H54 (cell line): Measurements from ENCODE around the gene GGA1.

Experiments
- DNase-seq: peaks from one replicate; pipeline ENCODE4 v3.0.0; 2011; ENCODE audit warnings: low spot score, mixed read lengths; ENCODE audit not compliant: insufficient read length
- FAIRE-seq: peaks from 3 replicates; lab custom pipeline; 2011; peaks lifted over from hg19 to GRCh38; lab: Jason Lieb, UNC
- POLR2A ChIP-seq: IDR thresholded peaks from 2 replicates; pipeline ENCODE4 v1.6.1; 2011; ENCODE audit warnings: low read depth, mild to moderate bottlenecking, low read length

The GGA1 gene

GRCh38 chr22:37624876-37625275, 16.2 kb downstream of the GGA1 start:
- DNase-seq (no peak), FAIRE-seq (no peak)
- TF ChIP-seq POLR2A = no peak

- no peak for DNase-seq
- no peak for TF ChIP-seq POLR2A
- no peak for FAIRE-seq
Measured at GRCh38 chr22:37625737-37626136, 17.1 kb downstream of the GGA1 start.

- no peak for TF ChIP-seq POLR2A
- FAIRE-seq (no peak), DNase-seq (no peak)
Measured at GRCh38 chr22:37626144-37626543, 17.5 kb downstream of the GGA1 start.

GRCh38 chr22:37626556-37627075, 18.0 kb downstream of the GGA1 start:
- no peak for TF ChIP-seq POLR2A
- DNase-seq (no peak), FAIRE-seq (no peak)

- TF ChIP-seq POLR2A = no peak
- no peak for FAIRE-seq
- DNase-seq = no peak
Measured at GRCh38 chr22:37627121-37627520, 18.5 kb downstream of the GGA1 start.

GRCh38 chr22:37627545-37627944, 18.9 kb downstream of the GGA1 start:
- no peak for TF ChIP-seq POLR2A
- FAIRE-seq (no peak), DNase-seq (no peak)

- no peak for FAIRE-seq
- no peak for DNase-seq
- TF ChIP-seq POLR2A = no peak
Measured at GRCh38 chr22:37628830-37629229, 20.2 kb downstream of the GGA1 start.

- FAIRE-seq = no peak
- DNase-seq = no peak
- no peak for TF ChIP-seq POLR2A
Measured at GRCh38 chr22:37629928-37630327, 21.3 kb downstream of the GGA1 start.

GRCh38 chr22:37630839-37631435, 22.3 kb downstream of the GGA1 start:
- no peak for DNase-seq
- no peak for TF ChIP-seq POLR2A
- no peak for FAIRE-seq

- no peak for FAIRE-seq
- no peak for TF ChIP-seq POLR2A
- DNase-seq = no peak
Measured at GRCh38 chr22:37631448-37632173, 23.0 kb downstream of the GGA1 start.

- FAIRE-seq (no peak), DNase-seq (no peak)
Measured at GRCh38 chr22:37632174-37633088, 23.8 kb downstream of the GGA1 start.

GRCh38 chr22:37633089-37633624, 24.5 kb downstream of the GGA1 start:
- no peak for TF ChIP-seq POLR2A
- no peak for DNase-seq
- FAIRE-seq = no peak

More at GRCh38 chr22:37632174-37633088, 23.8 kb downstream of the GGA1 start:
- no peak for TF ChIP-seq POLR2A

GRCh38 chr22:37633625-37634416, 25.2 kb downstream of the GGA1 start:
- TF ChIP-seq POLR2A = no peak
- DNase-seq (peak; percentile 71), FAIRE-seq (peak; percentile 57)
